ENCODE results near the gene ARL5A.

ARL5A gene

GRCh38 chr2:151840216-151841046 lies 12.2 kb upstream of the ARL5A start:
- DNase-seq, result no peak

- DNase-seq, result no peak
Observed at GRCh38 chr2:151837926-151838325, 9.7 kb upstream of the ARL5A start.

GRCh38 chr2:151833984-151834383 lies 5.8 kb upstream of the ARL5A start:
- DNase-seq, result no peak

GRCh38 chr2:151830961-151831360 lies 2.7 kb upstream of the ARL5A start:
- DNase-seq, result no peak

GRCh38 chr2:151828890-151829324 lies 686 bp upstream of the ARL5A start:
- no peak for DNase-seq

GRCh38 chr2:151827564-151828142 lies 568 bp downstream of the ARL5A start:
- DNase-seq, result no peak

GRCh38 chr2:151826737-151827157 lies 1.5 kb downstream of the ARL5A start:
- no peak for DNase-seq

- no peak for DNase-seq
Observed at GRCh38 chr2:151824886-151825285, 3.3 kb downstream of the ARL5A start.

- DNase-seq, result no peak
Observed at GRCh38 chr2:151823651-151824050, 4.6 kb downstream of the ARL5A start.

GRCh38 chr2:151819920-151820319 lies 8.3 kb downstream of the ARL5A start:
- no peak for DNase-seq

- DNase-seq, result no peak
Observed at GRCh38 chr2:151817929-151818328, 10.3 kb downstream of the ARL5A start.

- no peak for DNase-seq
Observed at GRCh38 chr2:151816843-151817242, 11.4 kb downstream of the ARL5A start.

- no peak for DNase-seq
Observed at GRCh38 chr2:151815821-151816489, 12.3 kb downstream of the ARL5A start.

- no peak for DNase-seq
Observed at GRCh38 chr2:151810489-151810888, 17.7 kb downstream of the ARL5A start.

GRCh38 chr2:151809073-151809383 lies 19.2 kb downstream of the ARL5A start:
- no peak for DNase-seq

GRCh38 chr2:151808258-151809072 lies 19.8 kb downstream of the ARL5A start:
- DNase-seq, result no peak

- no peak for DNase-seq
Observed at GRCh38 chr2:151805961-151806360, 22.3 kb downstream of the ARL5A start.

- DNase-seq, result no peak
Observed at GRCh38 chr2:151805343-151805742, 22.9 kb downstream of the ARL5A start.

GRCh38 chr2:151803811-151804210 lies 24.4 kb downstream of the ARL5A start:
- no peak for DNase-seq

- DNase-seq, result no peak
Observed at GRCh38 chr2:151802315-151802714, 25.9 kb downstream of the ARL5A start.

- no peak for DNase-seq
Observed at GRCh38 chr2:151799886-151800292, 28.3 kb downstream of the ARL5A start.

GRCh38 chr2:151796774-151797173 lies 31.4 kb downstream of the ARL5A start:
- no peak for DNase-seq

- DNase-seq, result no peak
Observed at GRCh38 chr2:151795646-151796240, 32.5 kb downstream of the ARL5A start.

Measured in NCI-H345 (cell line).